Natural killer cell treated with Interleukin-12 subunit alpha and Interleukin-12 subunit beta and Interleukin-15 and Interleukin-18, amount 100 ng/mL, for 72 hours (primary cell): ENCODE results near the gene QRICH2. TPM values are rescaled to one million over a fixed set of nuclear protein-coding genes. Genes with fewer than 3 reads are reported as not detected.
A peak's percentile ranks its signal among the peaks of the same experiment; 100 is the strongest.

ENCODE experiments used
- ATAC-seq, 2 donors: fragments of 150-1000 bp; cut with Tn5 transposase in 1 of 2; sonication (Bioruptor Pico), chemical (Tn5 transposase) in 1 of 2; 2 replicates each; pipeline ENCODE4 v1.10.0; 2021
- DNase-seq: peaks from one replicate; pipeline ENCODE4 v3.0.0; 2022; ENCODE audit warnings: low spot score
- H3K27ac Mint-ChIP-seq, 2 donors: 1 replicate in 1 of 2; 2 replicates in 1 of 2; pipeline ENCODE4 v1.8.0; 2022; ENCODE audit warnings: mixed read lengths in 2 of 2, mild to moderate bottlenecking in 1 of 2, moderate library complexity in 1 of 2
- H3K27me3 Mint-ChIP-seq, 2 donors: 1 replicate in 1 of 2; 2 replicates in 1 of 2; pipeline ENCODE4 v1.8.0; 2022; ENCODE audit warnings: mixed read lengths in 2 of 2
- H3K36me3 Mint-ChIP-seq: one replicate; pipeline ENCODE4 v1.8.0; 2022; ENCODE audit warnings: mixed read lengths
- H3K4me1 Mint-ChIP-seq, 2 donors: 1 replicate in 1 of 2; 2 replicates in 1 of 2; pipeline ENCODE4 v1.8.0; 2022; ENCODE audit warnings: low read depth in 2 of 2, mixed read lengths in 2 of 2, mild to moderate bottlenecking in 1 of 2
- H3K4me3 Mint-ChIP-seq: one replicate; pipeline ENCODE4 v1.8.0; 2022; ENCODE audit warnings: mixed read lengths
- H3K9me3 Mint-ChIP-seq: 2 replicates; pipeline ENCODE4 v1.8.0; 2022; ENCODE audit warnings: mixed read lengths
- total RNA-seq, 2 donors: library from RNA; stranded (reverse); gene quantifications; one replicate each; pipeline ENCODE4 v1.2.3, GENCODE V29; 2022

Gene QRICH2
- total RNA-seq, 2 donors from 2014 or later = 4.1 to 5.9 TPM

GRCh38 chr17:76337413-76337777 lies 29.3 kb upstream of the QRICH2 start:
- Mint-ChIP-seq H3K27me3 (no peaks in the 10 kb centered on the region), H3K9me3 (no peaks in the 10 kb centered on the region), H3K4me1 (peaks cover 0 to 11% of the 10 kb centered on the region in 2 donors), H3K36me3 (peaks cover 6% of the 10 kb centered on the region), H3K27ac (no peak overlapping the region), H3K4me3 (no peak overlapping the region)
- no peak for DNase-seq
- ATAC-seq = no peak

GRCh38 chr17:76336756-76337412 lies 28.8 kb upstream of the QRICH2 start:
- H3K27ac Mint-ChIP-seq = no peak overlapping the region
- peaks cover 0 to 11% of the 10 kb centered on the region in 2 donors for H3K4me1 Mint-ChIP-seq
- ATAC-seq (no peak), DNase-seq (no peak)
- H3K4me3 Mint-ChIP-seq = no peak overlapping the region
- peaks cover 1% of the 10 kb centered on the region for H3K36me3 Mint-ChIP-seq
- H3K9me3 Mint-ChIP-seq = no peaks in the 10 kb centered on the region
- H3K27me3 Mint-ChIP-seq = no peaks in the 10 kb centered on the region

- ATAC-seq = no peak
- H3K27me3 Mint-ChIP-seq = no peaks in the 10 kb centered on the region
- no peak for DNase-seq
- H3K27ac Mint-ChIP-seq = no peak overlapping the region
- peaks cover 0 to 11% of the 10 kb centered on the region in 2 donors for H3K4me1 Mint-ChIP-seq
- no peaks in the 10 kb centered on the region for H3K36me3 Mint-ChIP-seq
- H3K4me3 Mint-ChIP-seq = no peak overlapping the region
- H3K9me3 Mint-ChIP-seq = no peaks in the 10 kb centered on the region
Observed at GRCh38 chr17:76335716-76336381, 27.8 kb upstream of the QRICH2 start.

GRCh38 chr17:76333673-76334505 lies 25.8 kb upstream of the QRICH2 start:
- H3K36me3 Mint-ChIP-seq = peaks cover 4% of the 10 kb centered on the region
- DNase-seq (no peak), ATAC-seq (no peak)
- H3K27ac Mint-ChIP-seq = peak overlapping the region in 1 of 2 donors; percentile 40
- H3K4me1 Mint-ChIP-seq = peaks cover 0 to 8% of the 10 kb centered on the region in 2 donors
- no peaks in the 10 kb centered on the region for H3K27me3 Mint-ChIP-seq
- H3K9me3 Mint-ChIP-seq = no peaks in the 10 kb centered on the region
- H3K4me3 Mint-ChIP-seq = no peak overlapping the region

GRCh38 chr17:76331083-76331482 lies 23.0 kb upstream of the QRICH2 start:
- ATAC-seq = no peak
- H3K36me3 Mint-ChIP-seq = peaks cover 4% of the 10 kb centered on the region
- no peak for DNase-seq
- H3K27me3 Mint-ChIP-seq = no peaks in the 10 kb centered on the region
- no peaks in the 10 kb centered on the region for H3K9me3 Mint-ChIP-seq
- H3K4me3 Mint-ChIP-seq = no peak overlapping the region
- peaks cover 0 to 6% of the 10 kb centered on the region in 2 donors for H3K4me1 Mint-ChIP-seq
- peak overlapping the region in 1 of 2 donors; percentile 7 for H3K27ac Mint-ChIP-seq

GRCh38 chr17:76329664-76330063 lies 21.6 kb upstream of the QRICH2 start:
- ATAC-seq (no peak), DNase-seq (no peak)
- H3K27me3 Mint-ChIP-seq = no peaks in the 10 kb centered on the region
- H3K4me3 Mint-ChIP-seq = no peak overlapping the region
- H3K36me3 Mint-ChIP-seq = peaks cover 4% of the 10 kb centered on the region
- no peaks in the 10 kb centered on the region for H3K9me3 Mint-ChIP-seq
- peaks cover 0 to 6% of the 10 kb centered on the region in 2 donors for H3K4me1 Mint-ChIP-seq
- H3K27ac Mint-ChIP-seq = no peak overlapping the region

GRCh38 chr17:76327696-76328095 lies 19.6 kb upstream of the QRICH2 start:
- no peaks in the 10 kb centered on the region for H3K27me3 Mint-ChIP-seq
- H3K4me3 Mint-ChIP-seq = no peak overlapping the region
- H3K27ac Mint-ChIP-seq = peak overlapping the region in 1 of 2 donors; percentile 45
- H3K4me1 Mint-ChIP-seq = peaks cover 0 to 5% of the 10 kb centered on the region in 2 donors
- no peaks in the 10 kb centered on the region for H3K9me3 Mint-ChIP-seq
- peaks cover 9% of the 10 kb centered on the region for H3K36me3 Mint-ChIP-seq
- ATAC-seq (no peak), DNase-seq (no peak)

GRCh38 chr17:76326306-76326705 lies 18.2 kb upstream of the QRICH2 start:
- H3K9me3 Mint-ChIP-seq = no peaks in the 10 kb centered on the region
- H3K4me1 Mint-ChIP-seq = peaks cover 0 to 5% of the 10 kb centered on the region in 2 donors
- ATAC-seq (no peak), DNase-seq (no peak)
- no peaks in the 10 kb centered on the region for H3K27me3 Mint-ChIP-seq
- H3K36me3 Mint-ChIP-seq = peaks cover 9% of the 10 kb centered on the region
- peak overlapping the region in 1 of 2 donors; percentile 10 for H3K27ac Mint-ChIP-seq
- H3K4me3 Mint-ChIP-seq = no peak overlapping the region

- H3K27ac Mint-ChIP-seq = no peak overlapping the region
- DNase-seq (no peak), ATAC-seq (no peak)
- H3K4me3 Mint-ChIP-seq = no peak overlapping the region
- no peaks in the 10 kb centered on the region for H3K9me3 Mint-ChIP-seq
- peaks cover 0 to 3% of the 10 kb centered on the region in 2 donors for H3K4me1 Mint-ChIP-seq
- H3K36me3 Mint-ChIP-seq = peaks cover 6% of the 10 kb centered on the region
- H3K27me3 Mint-ChIP-seq = no peaks in the 10 kb centered on the region
Observed at GRCh38 chr17:76318586-76318985, 10.5 kb upstream of the QRICH2 start.

GRCh38 chr17:76317535-76317934 lies 9.5 kb upstream of the QRICH2 start:
- H3K27ac Mint-ChIP-seq = no peak overlapping the region
- no peaks in the 10 kb centered on the region for H3K4me1 Mint-ChIP-seq
- H3K4me3 Mint-ChIP-seq = no peak overlapping the region
- DNase-seq (no peak), ATAC-seq (no peak)
- no peaks in the 10 kb centered on the region for H3K36me3 Mint-ChIP-seq
- H3K27me3 Mint-ChIP-seq = no peaks in the 10 kb centered on the region
- H3K9me3 Mint-ChIP-seq = no peaks in the 10 kb centered on the region

- Mint-ChIP-seq H3K27ac (peak overlapping the region in 1 of 2 donors; percentile 64), H3K4me3 (no peak overlapping the region), H3K27me3 (no peaks in the 10 kb centered on the region), H3K36me3 (no peaks in the 10 kb centered on the region), H3K9me3 (no peaks in the 10 kb centered on the region), H3K4me1 (no peaks in the 10 kb centered on the region)
- no peak for DNase-seq
- ATAC-seq = no peak
Observed at GRCh38 chr17:76314392-76315227, 6.5 kb upstream of the QRICH2 start.

GRCh38 chr17:76312735-76313134 lies 4.7 kb upstream of the QRICH2 start:
- H3K27ac Mint-ChIP-seq = no peak overlapping the region
- no peaks in the 10 kb centered on the region for H3K27me3 Mint-ChIP-seq
- no peak overlapping the region for H3K4me3 Mint-ChIP-seq
- no peaks in the 10 kb centered on the region for H3K36me3 Mint-ChIP-seq
- no peak for DNase-seq
- no peaks in the 10 kb centered on the region for H3K9me3 Mint-ChIP-seq
- peaks cover 0 to 3% of the 10 kb centered on the region in 2 donors for H3K4me1 Mint-ChIP-seq
- no peak for ATAC-seq

GRCh38 chr17:76309461-76309860 lies 1.4 kb upstream of the QRICH2 start:
- ATAC-seq = no peak
- Mint-ChIP-seq H3K36me3 (no peaks in the 10 kb centered on the region), H3K27me3 (no peaks in the 10 kb centered on the region), H3K9me3 (no peaks in the 10 kb centered on the region), H3K27ac (no peak overlapping the region), H3K4me3 (no peak overlapping the region), H3K4me1 (peaks cover 0 to 3% of the 10 kb centered on the region in 2 donors)
- no peak for DNase-seq
